Measurements from ENCODE around the gene ERBIN.

DNA sequence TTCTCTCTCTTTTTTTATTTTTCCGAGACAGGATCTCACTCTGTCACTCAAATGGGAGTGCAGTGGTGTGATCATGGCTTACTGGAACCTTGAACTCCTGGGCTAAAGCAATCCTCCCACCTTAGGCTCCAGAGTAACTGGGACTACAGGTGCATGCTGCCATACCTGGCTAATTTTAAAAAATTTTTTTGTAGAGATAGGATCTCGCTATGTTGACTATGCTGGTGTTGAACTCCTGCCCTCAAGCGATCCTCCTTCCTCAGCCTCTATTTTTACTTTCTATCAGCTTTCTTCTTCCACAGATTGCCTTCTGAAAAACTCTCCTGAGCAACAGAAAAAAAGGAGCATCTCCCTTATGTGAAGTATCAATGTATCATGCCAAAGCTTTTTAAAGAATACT is 14.1 kb upstream of the ERBIN start:
- TF ChIP-seq POLR2A (IDR thresholded peaks at IDR 0.05): no peak
- TF ChIP-seq, protein P1, sequence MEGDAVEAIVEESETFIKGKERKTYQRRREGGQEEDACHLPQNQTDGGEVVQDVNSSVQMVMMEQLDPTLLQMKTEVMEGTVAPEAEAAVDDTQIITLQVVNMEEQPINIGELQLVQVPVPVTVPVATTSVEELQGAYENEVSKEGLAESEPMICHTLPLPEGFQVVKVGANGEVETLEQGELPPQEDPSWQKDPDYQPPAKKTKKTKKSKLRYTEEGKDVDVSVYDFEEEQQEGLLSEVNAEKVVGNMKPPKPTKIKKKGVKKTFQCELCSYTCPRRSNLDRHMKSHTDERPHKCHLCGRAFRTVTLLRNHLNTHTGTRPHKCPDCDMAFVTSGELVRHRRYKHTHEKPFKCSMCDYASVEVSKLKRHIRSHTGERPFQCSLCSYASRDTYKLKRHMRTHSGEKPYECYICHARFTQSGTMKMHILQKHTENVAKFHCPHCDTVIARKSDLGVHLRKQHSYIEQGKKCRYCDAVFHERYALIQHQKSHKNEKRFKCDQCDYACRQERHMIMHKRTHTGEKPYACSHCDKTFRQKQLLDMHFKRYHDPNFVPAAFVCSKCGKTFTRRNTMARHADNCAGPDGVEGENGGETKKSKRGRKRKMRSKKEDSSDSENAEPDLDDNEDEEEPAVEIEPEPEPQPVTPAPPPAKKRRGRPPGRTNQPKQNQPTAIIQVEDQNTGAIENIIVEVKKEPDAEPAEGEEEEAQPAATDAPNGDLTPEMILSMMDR (IDR thresholded peaks at IDR 0.05): no peak

Measured in esophagus squamous epithelium (tissue), 4 donors.